Measurements from ENCODE around the gene ITGAV.

GRCh38 chr2:186593523-186593922, 3.7 kb downstream of the ITGAV start:
- TF ChIP-seq CTCF (conservative IDR thresholded peaks at IDR 0.05 in 1 of 2, IDR thresholded peaks at IDR 0.05 in 1 of 2; ENCODE audit: low read depth in 1 of 2, low read length in 2 of 2) = no peak
- TF ChIP-seq EZH2 (IDR thresholded peaks at IDR 0.05; ENCODE audit: low read length, missing control alignments) = no peak
